Measurements from ENCODE around the gene MLST8.

GRCh38 chr16:2200313-2200712 is 4.9 kb upstream of the MLST8 start:
- no peak for TF ChIP-seq CTCF (IDR thresholded peaks at IDR 0.05; ENCODE audit: low read length)
- TF ChIP-seq EZH2 (optimal IDR thresholded peaks at IDR 0.05; ENCODE audit: low read depth, low read length) = no peak
